Panc1 (cell line): Measurements from ENCODE around the gene ZNF30.

Source experiments
- POLR2AphosphoS5 ChIP-seq: IDR thresholded peaks from 2 replicates; pipeline ENCODE4 v1.6.1; 2012; ENCODE audit warnings: mild to moderate bottlenecking, low read depth, low read length, moderate library complexity
- TF ChIP-seq, protein P1 (sequence below), 2 experiments: IDR thresholded peaks; 2 replicates each; pipeline ENCODE4 v1.6.1; 2011 to 2012; ENCODE audit warnings: low read depth in 2 of 2, control low read depth in 1 of 2, low read length in 1 of 2, mild to moderate bottlenecking in 1 of 2, moderate library complexity in 1 of 2; ENCODE audit not compliant: insufficient read depth in 1 of 2
- TF ChIP-seq, protein P2 (sequence below): fragments of 450-650 bp; IDR thresholded peaks from 2 replicates; pipeline ENCODE4 v1.5.1; 2017; ENCODE audit warnings: mild to moderate bottlenecking

DNA sequence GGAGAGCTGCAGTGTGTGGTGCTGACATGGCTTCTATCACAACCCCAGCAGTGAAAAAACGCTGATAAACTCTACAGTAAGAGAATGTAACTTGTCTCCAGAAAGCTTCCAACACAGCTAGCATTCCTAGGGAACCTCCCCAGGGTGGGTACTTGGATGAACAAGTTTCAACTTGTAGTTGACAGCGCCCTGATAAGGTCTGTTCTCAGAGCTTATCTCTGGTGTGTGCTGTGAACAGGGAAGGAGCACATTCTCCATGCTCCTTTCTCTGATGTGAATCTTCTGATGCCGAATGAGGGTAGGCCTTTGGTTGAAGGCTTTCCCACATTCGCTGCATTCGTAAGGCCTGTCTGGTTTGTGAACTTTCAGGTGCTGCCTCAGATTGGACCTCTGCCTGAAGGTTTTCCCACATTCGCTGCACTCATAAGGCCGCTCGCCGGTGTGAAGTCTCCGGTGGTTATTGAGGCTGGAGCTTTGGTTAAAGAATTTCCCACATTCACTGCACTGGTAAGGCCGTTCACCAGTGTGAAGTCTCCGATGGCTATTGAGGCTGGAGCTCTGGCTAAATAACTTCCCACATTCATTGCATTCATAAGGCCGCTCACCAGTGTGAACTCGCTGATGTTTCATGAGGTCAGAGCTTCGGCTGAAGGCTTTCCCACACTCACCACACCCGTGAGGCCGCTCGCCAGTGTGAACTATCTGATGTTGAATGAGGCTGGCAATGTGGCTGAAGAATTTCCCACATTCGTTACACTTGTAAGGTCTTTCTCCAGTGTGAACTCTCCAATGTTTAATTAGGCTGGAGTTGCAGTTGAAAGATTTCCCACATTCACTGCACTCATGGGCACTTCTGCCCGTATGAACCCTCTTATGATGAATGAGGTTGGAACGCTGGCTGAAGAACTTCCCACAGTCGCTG is 31.4 kb downstream of the ZNF30 start:
- TF ChIP-seq, protein P1, sequence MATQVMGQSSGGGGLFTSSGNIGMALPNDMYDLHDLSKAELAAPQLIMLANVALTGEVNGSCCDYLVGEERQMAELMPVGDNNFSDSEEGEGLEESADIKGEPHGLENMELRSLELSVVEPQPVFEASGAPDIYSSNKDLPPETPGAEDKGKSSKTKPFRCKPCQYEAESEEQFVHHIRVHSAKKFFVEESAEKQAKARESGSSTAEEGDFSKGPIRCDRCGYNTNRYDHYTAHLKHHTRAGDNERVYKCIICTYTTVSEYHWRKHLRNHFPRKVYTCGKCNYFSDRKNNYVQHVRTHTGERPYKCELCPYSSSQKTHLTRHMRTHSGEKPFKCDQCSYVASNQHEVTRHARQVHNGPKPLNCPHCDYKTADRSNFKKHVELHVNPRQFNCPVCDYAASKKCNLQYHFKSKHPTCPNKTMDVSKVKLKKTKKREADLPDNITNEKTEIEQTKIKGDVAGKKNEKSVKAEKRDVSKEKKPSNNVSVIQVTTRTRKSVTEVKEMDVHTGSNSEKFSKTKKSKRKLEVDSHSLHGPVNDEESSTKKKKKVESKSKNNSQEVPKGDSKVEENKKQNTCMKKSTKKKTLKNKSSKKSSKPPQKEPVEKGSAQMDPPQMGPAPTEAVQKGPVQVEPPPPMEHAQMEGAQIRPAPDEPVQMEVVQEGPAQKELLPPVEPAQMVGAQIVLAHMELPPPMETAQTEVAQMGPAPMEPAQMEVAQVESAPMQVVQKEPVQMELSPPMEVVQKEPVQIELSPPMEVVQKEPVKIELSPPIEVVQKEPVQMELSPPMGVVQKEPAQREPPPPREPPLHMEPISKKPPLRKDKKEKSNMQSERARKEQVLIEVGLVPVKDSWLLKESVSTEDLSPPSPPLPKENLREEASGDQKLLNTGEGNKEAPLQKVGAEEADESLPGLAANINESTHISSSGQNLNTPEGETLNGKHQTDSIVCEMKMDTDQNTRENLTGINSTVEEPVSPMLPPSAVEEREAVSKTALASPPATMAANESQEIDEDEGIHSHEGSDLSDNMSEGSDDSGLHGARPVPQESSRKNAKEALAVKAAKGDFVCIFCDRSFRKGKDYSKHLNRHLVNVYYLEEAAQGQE (IDR thresholded peaks at IDR 0.05; ENCODE audit: insufficient read depth in 1 of 2, low read depth in 2 of 2, low read length in 1 of 2), result no peak
- TF ChIP-seq, protein P2, sequence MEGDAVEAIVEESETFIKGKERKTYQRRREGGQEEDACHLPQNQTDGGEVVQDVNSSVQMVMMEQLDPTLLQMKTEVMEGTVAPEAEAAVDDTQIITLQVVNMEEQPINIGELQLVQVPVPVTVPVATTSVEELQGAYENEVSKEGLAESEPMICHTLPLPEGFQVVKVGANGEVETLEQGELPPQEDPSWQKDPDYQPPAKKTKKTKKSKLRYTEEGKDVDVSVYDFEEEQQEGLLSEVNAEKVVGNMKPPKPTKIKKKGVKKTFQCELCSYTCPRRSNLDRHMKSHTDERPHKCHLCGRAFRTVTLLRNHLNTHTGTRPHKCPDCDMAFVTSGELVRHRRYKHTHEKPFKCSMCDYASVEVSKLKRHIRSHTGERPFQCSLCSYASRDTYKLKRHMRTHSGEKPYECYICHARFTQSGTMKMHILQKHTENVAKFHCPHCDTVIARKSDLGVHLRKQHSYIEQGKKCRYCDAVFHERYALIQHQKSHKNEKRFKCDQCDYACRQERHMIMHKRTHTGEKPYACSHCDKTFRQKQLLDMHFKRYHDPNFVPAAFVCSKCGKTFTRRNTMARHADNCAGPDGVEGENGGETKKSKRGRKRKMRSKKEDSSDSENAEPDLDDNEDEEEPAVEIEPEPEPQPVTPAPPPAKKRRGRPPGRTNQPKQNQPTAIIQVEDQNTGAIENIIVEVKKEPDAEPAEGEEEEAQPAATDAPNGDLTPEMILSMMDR, result no peak
- no peak for TF ChIP-seq POLR2AphosphoS5
